Measurements from ENCODE around the gene SLC66A2. TPM values are rescaled to one million over a fixed set of nuclear protein-coding genes. Genes with fewer than 3 reads are reported as not detected.

SLC66A2 gene
- total RNA-seq, 4 donors from 2014 or later, result 27.0 to 46.4 (median 41.5) TPM

GRCh38 chr18:79972720-79973119, 21.3 kb upstream of the SLC66A2 start:
- H3K4me1 ChIP-seq, result no peaks in the 10 kb centered on the region
- peaks cover 17 to 75% (median 56%) of the 10 kb centered on the region in 4 donors for H3K36me3 ChIP-seq
- no peak overlapping the region for H3K27ac ChIP-seq (replicated peaks in 1 of 4)
- TF ChIP-seq EP300 (IDR thresholded peaks at IDR 0.05), result no peak
- 94% methylated on average over 3 of the region's 3 CpGs for WGBS
- DNase-seq (ENCODE audit: extremely low spot score), result no peak
- intact Hi-C loops (cut with DNase I), result no loop called here
- H3K27me3 ChIP-seq, result no peaks in the 10 kb centered on the region
- H3K4me3 ChIP-seq, result no peak overlapping the region
- H3K9me3 ChIP-seq, result no peaks in the 10 kb centered on the region

DNA sequence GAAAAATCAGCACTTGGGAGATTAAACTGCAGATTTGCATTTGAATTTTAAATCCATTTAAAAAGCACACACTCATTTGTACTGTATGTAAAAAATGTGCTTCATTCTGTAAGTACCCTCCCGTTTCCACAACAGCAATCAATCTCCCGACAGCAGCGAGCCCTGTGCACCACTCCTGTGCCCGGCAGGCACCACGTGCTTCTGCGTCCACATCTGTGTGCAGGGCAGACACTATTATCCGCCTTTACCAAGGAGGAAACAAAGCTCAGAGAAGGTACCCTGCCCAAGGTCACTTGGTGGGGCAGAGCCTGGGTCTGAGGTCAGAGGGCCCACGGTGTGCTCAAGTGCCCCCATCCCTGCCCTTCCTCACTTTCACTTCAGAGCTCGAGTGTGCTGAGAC, 20.5 kb upstream of the SLC66A2 start:
- H3K4me1 ChIP-seq, result no peaks in the 10 kb centered on the region
- DNase-seq (ENCODE audit: extremely low spot score), result no peak
- intact Hi-C loops (cut with DNase I), result no loop called here
- whole genome bisulfite sequencing, result 90% methylated on average over 9 of the region's 9 CpGs
- H3K36me3 ChIP-seq, result peaks cover 17 to 78% (median 59%) of the 10 kb centered on the region in 4 donors
- no peaks in the 10 kb centered on the region for H3K9me3 ChIP-seq
- no peaks in the 10 kb centered on the region for H3K27me3 ChIP-seq
- TF ChIP-seq CTCF (IDR thresholded peaks at IDR 0.05) (no peak), POLR2A (IDR thresholded peaks at IDR 0.05; ENCODE audit: low read depth) (no peak), POLR2AphosphoS5 (IDR thresholded peaks at IDR 0.05) (no peak), EP300 (IDR thresholded peaks at IDR 0.05) (no peak)
- no peak overlapping the region for H3K27ac ChIP-seq (replicated peaks in 1 of 4)
- no peak overlapping the region for H3K4me3 ChIP-seq

DNA sequence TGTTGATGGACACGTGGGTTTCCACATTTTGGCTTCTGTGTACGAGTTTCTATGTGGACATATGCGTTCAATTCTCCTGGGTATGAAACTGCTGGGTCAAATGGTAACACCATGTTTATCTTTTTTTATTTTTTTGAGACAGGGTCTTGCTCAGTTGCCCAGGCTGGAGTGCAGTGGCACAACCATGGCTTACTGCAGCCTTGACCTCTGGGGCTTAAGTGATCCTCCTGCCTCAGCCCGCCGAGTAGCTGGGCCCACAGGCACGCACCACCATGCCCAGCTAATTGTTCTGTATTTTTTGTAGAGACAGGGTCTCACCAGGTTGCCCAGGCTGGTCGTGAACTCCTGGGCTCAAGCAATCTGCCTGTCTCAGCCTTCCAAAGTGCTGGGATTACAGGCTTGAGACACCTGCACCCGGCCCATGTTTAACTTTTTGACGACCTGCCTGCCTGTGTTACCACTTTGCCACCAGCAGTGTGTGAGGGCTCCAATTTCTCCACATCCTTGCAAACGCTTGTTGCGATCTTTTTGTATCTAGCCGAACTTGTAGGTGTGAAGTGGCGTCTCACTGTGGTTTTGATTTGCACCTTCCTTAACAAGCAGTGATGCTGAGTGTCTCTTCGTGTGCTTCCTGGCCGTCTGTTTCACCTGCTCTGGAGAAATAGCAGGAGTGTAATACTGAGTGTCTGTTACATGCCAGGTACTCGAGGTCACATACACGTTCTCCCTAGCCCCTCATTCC, 19.9 kb upstream of the SLC66A2 start:
- H3K36me3 ChIP-seq, result peaks cover 17 to 77% (median 59%) of the 10 kb centered on the region in 4 donors
- WGBS, result 93% methylated on average over 17 of the region's 17 CpGs
- no peaks in the 10 kb centered on the region for H3K27me3 ChIP-seq

DNA sequence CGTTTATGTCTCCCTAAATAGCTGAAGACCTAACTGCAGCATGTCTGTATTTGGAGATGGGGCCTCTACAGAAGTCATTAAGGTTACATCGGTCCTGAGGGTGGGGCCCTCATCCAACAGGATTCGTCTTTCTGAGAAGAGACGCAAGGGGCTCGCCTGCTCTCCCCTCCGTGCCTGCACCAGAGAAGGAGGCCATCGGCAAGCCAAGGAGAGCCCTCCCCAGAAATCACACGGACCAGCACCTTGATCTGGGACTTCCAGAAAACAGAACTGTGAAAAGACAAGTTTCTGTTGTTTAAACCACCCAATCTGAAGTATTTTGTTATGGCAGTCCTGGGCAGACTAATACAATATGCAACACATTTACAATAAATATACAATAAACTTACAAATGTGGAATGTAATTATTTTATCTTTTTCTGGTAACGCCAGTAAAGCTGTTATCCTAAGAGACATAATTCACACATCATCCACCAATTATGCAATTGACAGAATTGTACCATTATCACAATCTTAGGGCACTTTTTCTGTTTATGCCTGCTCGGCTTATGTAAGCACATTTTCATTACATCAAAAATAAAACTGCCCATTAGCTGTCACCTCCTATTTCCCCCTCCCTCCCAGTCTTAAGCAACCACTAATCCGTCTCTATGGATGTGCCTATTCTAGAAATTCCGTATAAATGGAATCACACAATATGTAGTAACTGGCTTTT, 19.1 kb upstream of the SLC66A2 start:
- H3K27ac ChIP-seq (replicated peaks in 1 of 4), result no peak overlapping the region
- peaks cover 0 to 3% (median 1%) of the 10 kb centered on the region in 4 donors for H3K4me1 ChIP-seq
- intact Hi-C loops (cut with DNase I), result no loop called here
- WGBS, result 90% methylated on average over 12 of the region's 12 CpGs
- H3K36me3 ChIP-seq, result peaks cover 17 to 69% (median 55%) of the 10 kb centered on the region in 4 donors
- H3K9me3 ChIP-seq, result no peaks in the 10 kb centered on the region
- H3K4me3 ChIP-seq, result no peak overlapping the region
- H3K27me3 ChIP-seq, result no peaks in the 10 kb centered on the region
- no peak for DNase-seq (ENCODE audit: extremely low spot score)
- TF ChIP-seq CTCF (IDR thresholded peaks at IDR 0.05), result no peak
- no peak for TF ChIP-seq POLR2A (IDR thresholded peaks at IDR 0.05; ENCODE audit: low read depth)
- no peak for TF ChIP-seq POLR2AphosphoS5 (IDR thresholded peaks at IDR 0.05)
- TF ChIP-seq EP300 (IDR thresholded peaks at IDR 0.05), result no peak

More for the DNA sequence above, 19.9 kb upstream of the SLC66A2 start:
- H3K27ac ChIP-seq (replicated peaks in 1 of 4), result no peak overlapping the region
- H3K4me1 ChIP-seq, result no peaks in the 10 kb centered on the region
- no peaks in the 10 kb centered on the region for H3K9me3 ChIP-seq
- TF ChIP-seq POLR2AphosphoS5 (IDR thresholded peaks at IDR 0.05), result no peak
- no peak for TF ChIP-seq CTCF (IDR thresholded peaks at IDR 0.05)
- TF ChIP-seq POLR2A (IDR thresholded peaks at IDR 0.05; ENCODE audit: low read depth), result no peak
- TF ChIP-seq EP300 (IDR thresholded peaks at IDR 0.05), result no peak
- no peak for DNase-seq (ENCODE audit: extremely low spot score)
- no peak overlapping the region for H3K4me3 ChIP-seq
- intact Hi-C loops (cut with DNase I), result no loop called here

Data from esophagus muscularis mucosa (tissue), 4 donors.